Stimulated activated effector memory CD8-positive, alpha-beta T cell treated with anti-CD3 and anti-CD28 coated beads, Interleukin-12 subunit alpha, Interleukin-12 subunit beta, amount 100 ng/mL, for 72 hours (primary cell): ENCODE measurements around the gene FAM193A.

ENCODE experiments used
- ATAC-seq: fragments of 150-1000 bp; cut with Tn5 transposase; 2 replicates; pipeline ENCODE4 v1.10.0; 2021
- DNase-seq, 2 donors: peaks; one replicate each; pipeline ENCODE4 v3.0.0; 2021 to 2022; ENCODE audit warnings: low spot score in 2 of 2
- H3K27ac Mint-ChIP-seq: one replicate; pipeline ENCODE4 v1.8.0; 2022; ENCODE audit warnings: mild to moderate bottlenecking, mixed read lengths
- H3K36me3 Mint-ChIP-seq: one replicate; pipeline ENCODE4 v1.8.0; 2022; ENCODE audit warnings: mild to moderate bottlenecking, mixed read lengths
- H3K4me1 Mint-ChIP-seq: one replicate; pipeline ENCODE4 v1.8.0; 2022; ENCODE audit warnings: mixed read lengths
- H3K4me3 Mint-ChIP-seq: one replicate; pipeline ENCODE4 v1.8.0; 2022; ENCODE audit warnings: mild to moderate bottlenecking, mixed read lengths
- H3K9me3 Mint-ChIP-seq: one replicate; pipeline ENCODE4 v1.8.0; 2022; ENCODE audit warnings: mixed read lengths

The FAM193A gene

DNA sequence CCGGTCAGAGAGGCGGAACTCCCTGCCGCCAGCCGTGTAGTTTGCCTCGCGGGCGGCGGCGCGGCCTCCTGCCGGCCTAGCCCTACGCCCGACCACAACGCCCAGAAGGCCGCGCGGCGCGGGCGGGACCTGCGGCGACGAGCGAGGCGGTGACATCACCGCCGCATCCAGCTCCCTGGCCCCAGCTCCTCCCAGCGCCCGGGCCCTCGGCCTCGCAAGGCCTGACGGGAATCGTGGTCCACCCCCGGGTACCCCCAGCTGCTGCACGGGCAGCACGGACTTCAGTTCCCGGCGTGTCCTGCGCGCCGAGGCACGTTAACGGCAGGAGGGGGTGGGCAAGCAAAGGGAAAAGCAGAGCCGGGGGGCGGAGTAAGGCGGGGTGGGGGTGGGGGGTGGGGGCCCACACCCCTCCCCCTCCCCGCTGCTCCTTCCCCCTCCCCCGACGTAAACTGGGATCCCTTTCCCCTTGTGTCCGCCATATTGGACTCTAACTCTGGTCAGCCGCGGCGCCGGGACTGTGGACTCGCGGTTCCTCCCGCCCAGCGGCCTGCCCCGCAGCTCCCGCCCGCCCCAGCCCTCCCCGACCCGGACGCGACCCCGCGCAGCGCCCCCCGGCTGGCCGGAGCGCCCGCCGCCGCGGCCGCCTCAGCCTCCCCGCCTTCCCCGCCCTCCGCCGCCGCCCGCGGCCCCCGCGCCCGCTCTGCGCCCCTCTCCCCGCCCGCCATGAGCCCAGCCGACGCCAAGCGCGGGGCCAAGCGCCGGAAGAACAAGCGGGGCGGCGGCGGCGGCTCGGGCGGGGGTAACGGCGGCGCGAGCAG is at the start of gene FAM193A:
Gene FAM193A (plus strand): TSS at position 455 of the 818 bp plus-strand sequence. CDS start 269 bp downstream, at position 724.
- H3K27ac Mint-ChIP-seq, result peak within 1 kb of the TSS; percentile 93
- H3K4me3 Mint-ChIP-seq, result peak within 1 kb of the TSS; percentile 80
- H3K36me3 Mint-ChIP-seq, result peaks cover 35% of the 10 kb centered on the region
- H3K9me3 Mint-ChIP-seq, result no peaks in the 10 kb centered on the region
- peaks cover 9% of the 10 kb centered on the region for H3K4me1 Mint-ChIP-seq
- ATAC-seq, result peak; percentile 95
- DNase-seq, result peak; percentile 92 to 98

DNA sequence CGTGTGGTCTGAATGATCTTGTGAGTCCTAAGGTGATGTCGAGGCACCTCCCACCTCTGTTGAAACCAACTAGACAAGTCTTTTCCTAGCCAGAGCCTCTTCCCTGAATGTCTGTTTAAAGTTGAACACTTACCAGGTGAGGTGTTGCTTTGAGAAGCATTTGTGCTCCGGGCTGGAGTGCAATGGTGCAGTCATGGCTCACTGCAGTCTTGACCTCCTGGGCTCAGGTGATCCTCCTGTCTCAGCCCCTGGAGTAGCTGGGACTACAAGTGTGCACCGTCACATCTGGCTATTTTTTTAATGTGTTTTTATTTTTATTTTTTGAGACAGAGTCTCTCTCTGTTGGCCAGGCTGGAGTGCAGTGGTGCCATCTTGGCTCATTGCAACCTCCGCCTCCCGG is 49.5 kb upstream of the FAM193A start:
- no peaks in the 10 kb centered on the region for H3K9me3 Mint-ChIP-seq
- ATAC-seq (no peak), DNase-seq (no peak)
- peak overlapping the region; percentile 40 for H3K4me3 Mint-ChIP-seq
- no peak overlapping the region for H3K27ac Mint-ChIP-seq
- H3K36me3 Mint-ChIP-seq, result peaks cover 59% of the 10 kb centered on the region
- peaks cover 76% of the 10 kb centered on the region for H3K4me1 Mint-ChIP-seq

DNA sequence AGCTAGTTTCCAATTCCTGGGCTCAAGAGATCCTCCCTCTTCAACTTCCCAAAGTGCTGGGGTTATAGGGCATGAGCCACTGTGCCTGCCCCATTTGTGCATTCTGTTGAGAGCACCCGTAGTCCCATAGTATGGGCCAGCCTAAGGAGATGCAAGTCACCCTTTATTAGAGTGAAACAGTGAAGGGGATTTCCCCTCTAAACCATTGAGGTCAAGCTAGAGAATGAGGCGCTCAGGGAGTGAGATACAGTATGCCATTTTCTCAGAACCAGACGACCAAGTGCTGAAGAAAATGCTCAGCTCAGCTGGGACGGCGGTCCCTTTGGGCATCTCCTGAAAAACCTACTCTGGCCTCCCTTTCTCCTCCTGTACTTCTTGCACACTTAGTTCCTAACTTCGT is 48.8 kb upstream of the FAM193A start:
- H3K27ac Mint-ChIP-seq, result peak overlapping the region; percentile 60
- peak; percentile 90 for ATAC-seq
- no peaks in the 10 kb centered on the region for H3K9me3 Mint-ChIP-seq
- H3K36me3 Mint-ChIP-seq, result peaks cover 65% of the 10 kb centered on the region
- DNase-seq, result no peak
- peak overlapping the region; percentile 40 for H3K4me3 Mint-ChIP-seq
- peaks cover 72% of the 10 kb centered on the region for H3K4me1 Mint-ChIP-seq

- H3K4me1 Mint-ChIP-seq, result peaks cover 69% of the 10 kb centered on the region
- peak overlapping the region; percentile 60 for H3K27ac Mint-ChIP-seq
- ATAC-seq (no peak), DNase-seq (no peak)
- peaks cover 75% of the 10 kb centered on the region for H3K36me3 Mint-ChIP-seq
- no peak overlapping the region for H3K4me3 Mint-ChIP-seq
- H3K9me3 Mint-ChIP-seq, result no peaks in the 10 kb centered on the region
Measured at GRCh38 chr4:2489081-2489805, 47.2 kb upstream of the FAM193A start.

DNA sequence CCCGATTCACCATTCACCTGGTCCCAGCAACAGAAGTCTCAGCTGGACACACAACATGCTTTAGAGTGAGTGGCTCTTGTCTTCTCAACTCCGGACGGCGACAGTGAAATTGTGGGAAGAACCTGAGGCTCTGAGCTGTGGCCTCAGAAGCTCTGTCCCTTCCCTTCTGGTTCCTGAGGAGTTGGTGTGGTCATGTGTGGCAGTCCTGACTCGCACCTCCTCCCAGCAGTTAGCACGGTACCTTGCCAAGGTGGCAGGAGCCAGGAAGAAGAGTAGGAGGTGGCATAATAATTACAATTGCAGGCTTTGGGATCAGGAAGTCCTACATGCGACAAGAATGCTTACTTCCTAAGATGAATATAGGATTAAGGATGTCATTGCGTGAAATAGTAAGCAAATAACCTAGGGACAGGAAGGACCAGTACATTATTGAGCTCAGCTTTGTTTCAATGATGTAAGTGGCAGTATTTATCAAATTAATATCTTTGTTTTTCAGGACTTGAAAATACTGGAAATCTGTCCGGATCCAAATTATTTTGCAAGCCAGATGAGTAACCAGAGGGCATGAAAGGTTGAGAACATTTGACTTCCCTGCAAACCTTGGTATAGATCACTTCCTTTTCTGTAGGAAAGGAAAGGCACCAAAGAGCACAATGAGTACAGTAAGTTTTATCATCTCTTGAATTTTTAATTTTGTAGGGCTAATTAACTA is 46.5 kb upstream of the FAM193A start:
- no peaks in the 10 kb centered on the region for H3K9me3 Mint-ChIP-seq
- H3K4me1 Mint-ChIP-seq, result peaks cover 61% of the 10 kb centered on the region
- ATAC-seq (no peak), DNase-seq (no peak)
- H3K27ac Mint-ChIP-seq, result peak overlapping the region; percentile 60
- peaks cover 83% of the 10 kb centered on the region for H3K36me3 Mint-ChIP-seq
- no peak overlapping the region for H3K4me3 Mint-ChIP-seq

DNA sequence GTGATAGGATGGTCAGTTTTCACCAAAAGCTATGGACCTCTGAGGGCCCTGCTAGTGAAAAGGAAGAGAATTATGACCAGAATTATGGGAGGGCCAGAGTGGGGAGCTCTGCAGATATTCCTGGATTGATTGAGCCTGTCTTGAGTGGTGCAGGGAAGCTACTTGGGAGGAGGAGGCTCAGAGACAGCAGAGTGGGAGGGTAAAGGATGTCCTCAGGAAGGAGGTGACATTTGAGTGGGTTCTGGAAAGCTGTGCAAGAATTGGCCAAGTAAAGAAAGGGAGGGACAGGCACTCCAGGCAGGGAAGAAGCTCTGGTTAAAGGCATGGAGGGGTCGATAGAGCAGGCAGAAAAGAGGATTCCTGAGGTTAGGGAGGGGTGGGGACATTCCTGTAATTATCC is 43.5 kb upstream of the FAM193A start:
- DNase-seq (no peak), ATAC-seq (no peak)
- Mint-ChIP-seq H3K27ac (peak overlapping the region; percentile 81), H3K9me3 (no peaks in the 10 kb centered on the region), H3K36me3 (peaks cover 99% of the 10 kb centered on the region), H3K4me1 (peaks cover 35% of the 10 kb centered on the region), H3K4me3 (no peak overlapping the region)

DNA sequence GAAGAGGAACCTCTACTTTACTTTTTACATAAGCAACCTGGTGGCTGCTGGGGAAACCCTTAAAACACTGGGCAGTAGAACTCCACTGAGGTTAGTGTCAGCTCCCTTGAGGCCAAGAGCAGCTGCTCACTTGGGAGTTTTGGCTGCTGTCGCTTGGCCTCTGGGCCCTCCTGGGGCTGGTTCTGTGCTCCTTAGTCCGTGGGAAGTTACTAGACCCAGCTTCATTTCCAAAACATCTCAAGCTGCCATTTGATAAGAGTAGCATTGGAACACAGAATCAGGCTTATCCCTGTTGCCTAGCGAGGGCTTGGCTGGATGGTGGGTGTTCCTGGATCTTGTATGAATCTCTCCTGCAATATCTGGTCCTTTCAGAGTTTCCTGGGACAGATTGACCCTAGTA is 41.5 kb upstream of the FAM193A start:
- ATAC-seq (no peak), DNase-seq (no peak)
- Mint-ChIP-seq H3K9me3 (no peaks in the 10 kb centered on the region), H3K4me1 (peaks cover 17% of the 10 kb centered on the region), H3K4me3 (no peak overlapping the region), H3K27ac (no peak overlapping the region), H3K36me3 (peaks cover 100% of the 10 kb centered on the region)

DNA sequence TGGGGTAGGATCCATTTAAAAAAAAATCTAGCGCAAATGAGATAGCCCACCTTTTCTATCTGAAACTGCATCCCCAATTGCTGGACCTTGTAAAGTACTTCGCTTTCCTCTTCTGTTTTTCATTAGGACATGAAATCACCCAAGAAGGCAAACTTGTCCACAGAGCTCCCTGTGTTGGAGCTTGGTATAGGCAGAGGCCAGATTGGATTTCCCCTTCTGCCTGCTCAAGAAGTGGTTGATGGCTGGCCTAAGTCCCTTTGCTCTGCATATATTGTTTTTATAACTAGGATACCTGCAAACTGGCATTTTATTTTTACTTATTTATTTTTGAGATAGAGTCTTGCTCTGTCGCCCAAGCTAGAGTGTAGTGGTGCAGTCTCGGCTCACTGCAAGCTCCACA is 39.1 kb upstream of the FAM193A start:
- H3K4me3 Mint-ChIP-seq, result no peak overlapping the region
- ATAC-seq, result no peak
- H3K36me3 Mint-ChIP-seq, result peaks cover 100% of the 10 kb centered on the region

DNA sequence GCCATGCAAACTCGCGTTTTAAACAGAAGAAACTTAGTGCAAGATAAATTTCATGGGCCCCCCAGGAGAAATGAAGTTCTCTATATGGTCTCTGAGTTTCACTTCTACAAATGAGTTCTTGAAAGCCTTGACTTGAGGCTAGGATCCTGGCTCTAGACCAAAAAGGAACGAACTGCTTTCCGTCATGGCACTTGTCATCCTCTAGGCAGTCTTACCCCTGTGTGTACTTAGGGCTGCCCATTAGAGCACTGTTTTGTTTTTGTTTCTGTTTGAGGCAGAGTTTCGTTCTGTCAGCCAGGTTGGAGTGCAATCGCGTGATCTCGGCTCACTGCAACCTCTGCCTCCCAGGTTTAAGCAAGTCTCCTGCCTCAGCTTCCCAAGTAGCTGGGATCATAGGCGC is 38.5 kb upstream of the FAM193A start:
- H3K9me3 Mint-ChIP-seq, result no peaks in the 10 kb centered on the region
- H3K4me1 Mint-ChIP-seq, result peaks cover 21% of the 10 kb centered on the region
- H3K4me3 Mint-ChIP-seq, result no peak overlapping the region
- no peak overlapping the region for H3K27ac Mint-ChIP-seq
- no peak for ATAC-seq
- peaks cover 100% of the 10 kb centered on the region for H3K36me3 Mint-ChIP-seq
- no peak for DNase-seq

More for the DNA sequence above, 39.1 kb upstream of the FAM193A start:
- H3K9me3 Mint-ChIP-seq, result no peaks in the 10 kb centered on the region
- H3K27ac Mint-ChIP-seq, result no peak overlapping the region
- DNase-seq, result no peak
- H3K4me1 Mint-ChIP-seq, result peaks cover 26% of the 10 kb centered on the region

DNA sequence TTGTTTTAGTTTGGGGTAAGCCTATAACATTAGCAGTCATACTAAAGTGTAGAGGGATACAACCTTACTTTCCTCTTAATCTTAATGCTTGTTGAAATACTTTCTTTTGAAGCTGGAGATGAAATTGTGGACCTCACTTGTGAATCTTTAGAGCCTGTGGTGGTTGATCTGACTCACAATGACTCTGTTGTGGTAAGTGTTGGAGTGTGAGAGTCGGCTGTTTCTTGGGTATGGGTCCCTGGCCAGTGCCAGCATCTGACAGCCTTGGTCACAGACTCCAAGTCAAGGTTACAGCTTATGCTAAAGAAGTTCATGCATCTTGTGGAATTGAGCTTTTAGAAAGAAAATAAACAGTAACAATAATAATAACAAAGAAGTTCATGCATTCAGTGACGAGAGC is 35.9 kb upstream of the FAM193A start:
- H3K4me1 Mint-ChIP-seq, result peaks cover 24% of the 10 kb centered on the region
- no peak for DNase-seq
- H3K36me3 Mint-ChIP-seq, result peaks cover 100% of the 10 kb centered on the region
- H3K9me3 Mint-ChIP-seq, result no peaks in the 10 kb centered on the region
- peak overlapping the region; percentile 83 for H3K27ac Mint-ChIP-seq
- ATAC-seq, result peak; percentile 92
- no peak overlapping the region for H3K4me3 Mint-ChIP-seq

DNA sequence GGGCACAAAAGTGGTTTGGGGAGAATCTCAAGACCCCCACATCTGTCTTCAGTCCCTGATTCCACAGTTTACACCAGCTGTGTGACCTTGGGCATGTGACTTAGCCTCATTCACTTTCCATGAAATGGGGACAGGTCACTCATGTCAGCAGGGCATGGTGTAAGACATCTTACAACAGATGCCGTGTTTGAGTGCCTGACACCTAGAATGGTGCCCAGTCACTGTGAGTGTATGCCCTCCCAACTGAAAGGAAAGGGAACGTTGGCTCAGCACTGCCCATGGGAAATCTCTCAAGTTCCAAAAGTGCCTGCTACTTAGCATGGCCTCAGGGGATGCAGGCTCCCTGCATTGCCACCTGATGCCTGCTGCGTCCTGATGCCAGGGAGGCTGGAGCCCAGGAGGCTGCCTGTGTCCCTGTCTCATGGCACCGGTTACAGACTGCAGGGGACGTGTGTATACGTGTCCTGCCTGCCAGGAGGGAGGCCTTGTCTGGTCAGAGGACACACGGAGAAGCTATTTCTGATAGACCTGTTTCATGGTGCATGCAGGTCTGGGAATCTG is 35.3 kb upstream of the FAM193A start:
- Mint-ChIP-seq H3K27ac (peak overlapping the region; percentile 83), H3K4me3 (no peak overlapping the region), H3K4me1 (peaks cover 24% of the 10 kb centered on the region), H3K9me3 (no peaks in the 10 kb centered on the region), H3K36me3 (peaks cover 100% of the 10 kb centered on the region)
- ATAC-seq, result no peak
- no peak for DNase-seq

GRCh38 chr4:2503809-2504208 is 32.6 kb upstream of the FAM193A start:
- Mint-ChIP-seq H3K27ac (peak overlapping the region; percentile 48), H3K9me3 (no peaks in the 10 kb centered on the region), H3K4me3 (no peak overlapping the region), H3K36me3 (peaks cover 100% of the 10 kb centered on the region), H3K4me1 (peaks cover 37% of the 10 kb centered on the region)
- no peak for DNase-seq
- ATAC-seq, result no peak

- Mint-ChIP-seq H3K9me3 (no peaks in the 10 kb centered on the region), H3K27ac (peak overlapping the region; percentile 76), H3K36me3 (peaks cover 95% of the 10 kb centered on the region), H3K4me1 (peaks cover 44% of the 10 kb centered on the region), H3K4me3 (no peak overlapping the region)
- ATAC-seq (no peak), DNase-seq (no peak)
Measured at GRCh38 chr4:2507259-2507658, 29.2 kb upstream of the FAM193A start.

DNA sequence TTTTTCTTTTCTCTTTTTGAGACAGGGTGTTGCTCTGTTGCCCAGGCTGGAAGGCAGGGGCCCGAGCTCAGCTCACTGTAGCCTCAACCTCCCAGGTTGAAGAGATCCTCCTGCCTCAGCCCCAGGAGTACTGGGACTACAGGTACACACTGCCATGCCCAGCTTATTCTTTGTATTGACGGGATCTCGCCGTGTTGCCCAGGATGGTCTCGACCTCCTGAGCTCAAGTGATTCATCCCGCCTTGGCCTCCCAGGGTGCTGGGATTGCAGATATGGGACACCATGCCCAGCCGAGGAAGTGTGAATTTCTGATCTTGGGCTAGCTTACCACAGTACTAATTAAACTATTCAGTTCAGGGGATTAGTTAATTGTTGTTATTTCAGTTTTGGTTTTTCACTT is 28.6 kb upstream of the FAM193A start:
- peaks cover 95% of the 10 kb centered on the region for H3K36me3 Mint-ChIP-seq
- DNase-seq (no peak), ATAC-seq (no peak)
- peak overlapping the region; percentile 76 for H3K27ac Mint-ChIP-seq
- peaks cover 45% of the 10 kb centered on the region for H3K4me1 Mint-ChIP-seq
- H3K9me3 Mint-ChIP-seq, result no peaks in the 10 kb centered on the region
- no peak overlapping the region for H3K4me3 Mint-ChIP-seq
